ENCODE measurements around the gene NDUFAF4.

GRCh38 chr6:96913621-96914020, 15.9 kb upstream of the NDUFAF4 start:
- TF ChIP-seq EZH2phosphoT487 (conservative IDR thresholded peaks at IDR 0.05; ENCODE audit: low read length) (no peak), CTCF (IDR thresholded peaks at IDR 0.05; ENCODE audit: insufficient read depth, low read length, poor library complexity, severe bottlenecking) (no peak)
